Measurements from ENCODE around the gene DSC2.
"Not testable (repeated sequence)": the region's sequence is repeated elsewhere in the genome, so short reads cannot be mapped to it uniquely, and the experiment has no call there.

Gene DSC2

GRCh38 chr18:31042084-31042405 is 60.2 kb downstream of the DSC2 start:
- DNase-seq: no peak

- DNase-seq: peak; percentile 3
Observed at GRCh38 chr18:31041271-31042083, 60.7 kb downstream of the DSC2 start.

- DNase-seq: no peak
Observed at GRCh38 chr18:31040686-31041270, 61.4 kb downstream of the DSC2 start.

- DNase-seq: no peak
Observed at GRCh38 chr18:31039426-31039825, 62.8 kb downstream of the DSC2 start.

- not testable (repeated sequence) for DNase-seq
Observed at GRCh38 chr18:31037686-31038085, 64.5 kb downstream of the DSC2 start.

- no peak for DNase-seq
Observed at GRCh38 chr18:31034541-31034940, 67.7 kb downstream of the DSC2 start.

GRCh38 chr18:31030574-31031278 is 71.5 kb downstream of the DSC2 start:
- DNase-seq: no peak

- DNase-seq: no peak
Observed at GRCh38 chr18:31015715-31016434, 86.3 kb downstream of the DSC2 start.

- peak; percentile 91 for DNase-seq
Observed at GRCh38 chr18:31011455-31011854, 90.8 kb downstream of the DSC2 start.

- no peak for DNase-seq
Observed at GRCh38 chr18:31010601-31011000, 91.6 kb downstream of the DSC2 start.

Data from DMS53 (cell line).